HuH-7.5 (cell line): Measurements from ENCODE around the gene GALNT12.

Source experiments
- DNase-seq: peaks from one replicate; pipeline ENCODE4 v3.0.0; 2011; ENCODE audit warnings: low spot score

Gene GALNT12

GRCh38 chr9:98880311-98881015, 73.0 kb downstream of the GALNT12 start:
- no peak for DNase-seq

GRCh38 chr9:98881356-98881755, 73.9 kb downstream of the GALNT12 start:
- DNase-seq, result no peak

- no peak for DNase-seq
These were observed 74.5 kb downstream of the GALNT12 start for GRCh38 chr9:98881836-98882568.

- DNase-seq, result no peak
These were observed 75.1 kb downstream of the GALNT12 start for GRCh38 chr9:98882569-98882923.

GRCh38 chr9:98883276-98883675, 75.8 kb downstream of the GALNT12 start:
- no peak for DNase-seq

- DNase-seq, result no peak
These were observed 77.4 kb downstream of the GALNT12 start for GRCh38 chr9:98884849-98885248.

GRCh38 chr9:98885575-98886295, 78.3 kb downstream of the GALNT12 start:
- no peak for DNase-seq

- DNase-seq, result no peak
These were observed 79.3 kb downstream of the GALNT12 start for GRCh38 chr9:98886691-98887229.

- DNase-seq, result no peak
These were observed 80.5 kb downstream of the GALNT12 start for GRCh38 chr9:98887918-98888510.

- DNase-seq, result no peak
These were observed 81.4 kb downstream of the GALNT12 start for GRCh38 chr9:98888801-98889421.

GRCh38 chr9:98890256-98890655, 82.8 kb downstream of the GALNT12 start:
- DNase-seq, result no peak

- DNase-seq, result no peak
These were observed 84.8 kb downstream of the GALNT12 start for GRCh38 chr9:98892288-98892687.

- DNase-seq, result no peak
These were observed 85.2 kb downstream of the GALNT12 start for GRCh38 chr9:98892690-98893089.

GRCh38 chr9:98894171-98894570, 86.7 kb downstream of the GALNT12 start:
- DNase-seq, result no peak

- no peak for DNase-seq
These were observed 87.3 kb downstream of the GALNT12 start for GRCh38 chr9:98894761-98895160.

- no peak for DNase-seq
These were observed 89.2 kb downstream of the GALNT12 start for GRCh38 chr9:98896632-98897031.

GRCh38 chr9:98897745-98898144, 90.3 kb downstream of the GALNT12 start:
- no peak for DNase-seq

- DNase-seq, result no peak
These were observed 92.1 kb downstream of the GALNT12 start for GRCh38 chr9:98899408-98900056.
